Endothelial cell of umbilical vein (primary cell): Measurements from ENCODE around the gene GAL3ST1. TPM values are rescaled to one million over a fixed set of nuclear protein-coding genes. Genes with fewer than 3 reads are reported as not detected.

Experiments
- BruUV-seq: library from RNA; stranded (reverse); fragments of 400-500 nt; replicated peaks from 2 replicates; lab custom pipeline; 2021; lab: Mats Ljungman, UMichigan
- CTCF ChIA-PET: fragments of 300-600, 350-600 bp; sonication (Branson Sonifier 250); formaldehyde crosslinking; loops from one replicate; lab custom pipeline; 2021; ENCODE audit warnings: antibody characterized with exemption, inconsistent platforms; lab: Charles Lee
- POLR2A ChIA-PET: fragments of 300-600, 350-600 bp; sonication (Branson Sonifier 250); formaldehyde crosslinking; loops from one replicate; lab custom pipeline; 2021; ENCODE audit warnings: antibody characterized with exemption, inconsistent platforms; lab: Charles Lee
- DNase-seq: peaks from one replicate; pipeline ENCODE4 v3.0.0-alpha.2; 2011; ENCODE audit warnings: low read depth, low spot score
- FAIRE-seq: peaks from 2 replicates; lab custom pipeline; 2011; peaks lifted over from hg19 to GRCh38; lab: Jason Lieb, UNC
- H2AFZ ChIP-seq: 2 replicates; pipeline ENCODE4 v1.6.0; 2012; ENCODE audit warnings: low read depth, low read length, control low read depth, inconsistent platforms
- H3K27ac ChIP-seq: 2 replicates; pipeline ENCODE4 v1.5.1; 2011; ENCODE audit warnings: low read depth, mild to moderate bottlenecking, control low read depth, low read length, moderate library complexity; ENCODE audit not compliant: insufficient read depth
- H3K27me3 ChIP-seq, 2 experiments: 2 replicates each; pipeline versions ENCODE4 v1.6.0 to v1.6.1; 2011; ENCODE audit warnings: low read length in 2 of 2, mixed read lengths in 1 of 2; ENCODE audit not compliant: control insufficient read depth in 2 of 2, insufficient read depth in 2 of 2
- H3K36me3 ChIP-seq, 2 experiments: 2 replicates in 1 of 2; 3 replicates in 1 of 2; pipeline ENCODE4 v1.5.1; 2011; ENCODE audit warnings: low read length in 2 of 2, mild to moderate bottlenecking in 1 of 2, moderate library complexity in 1 of 2; ENCODE audit not compliant: control insufficient read depth in 2 of 2, insufficient read depth in 2 of 2; ENCODE audit errors: extremely low read depth in 1 of 2
- H3K4me1 ChIP-seq: 3 replicates; pipeline ENCODE4 v1.5.1; 2011; ENCODE audit warnings: mild to moderate bottlenecking, low read length; ENCODE audit not compliant: control insufficient read depth, insufficient read depth; ENCODE audit errors: extremely low read depth
- H3K4me2 ChIP-seq: 2 replicates; pipeline ENCODE4 v1.6.1; 2011; ENCODE audit warnings: low read length, control low read depth, mixed read lengths; ENCODE audit not compliant: insufficient read depth
- H3K4me3 ChIP-seq, 3 experiments: fragments of 200-600 bp in 1 of 3; sonication (generic), shearing (Covaris generic) in 1 of 3; replicated peaks in 1 of 3; 2 replicates each; pipeline ENCODE4 v1.5.1; 2011 to 2016; ENCODE audit warnings: control low read depth in 3 of 3, low read length in 3 of 3, mild to moderate bottlenecking in 2 of 3, inconsistent platforms in 1 of 3, low read depth in 1 of 3, moderate library complexity in 1 of 3; ENCODE audit not compliant: insufficient read depth in 1 of 3
- H3K79me2 ChIP-seq: 2 replicates; pipeline ENCODE4 v1.6.0; 2012; ENCODE audit warnings: low read length, inconsistent platforms; ENCODE audit not compliant: control insufficient read depth, insufficient read depth
- H3K9ac ChIP-seq: replicated peaks from 2 replicates; pipeline ENCODE3; 2011; ENCODE audit warnings: low read length, control low read depth; ENCODE audit not compliant: insufficient read depth; ENCODE audit errors: extremely low read depth
- H3K9me1 ChIP-seq: replicated peaks from 3 replicates; pipeline ENCODE4 v1.6.0; 2011; ENCODE audit warnings: mild to moderate bottlenecking, low read length; ENCODE audit not compliant: control insufficient read depth, insufficient read depth; ENCODE audit errors: extremely low read depth
- H3K9me3 ChIP-seq: replicated peaks from 2 replicates; pipeline ENCODE4 v1.5.1; 2012; ENCODE audit warnings: low read length, inconsistent platforms; ENCODE audit not compliant: control insufficient read depth, insufficient read depth
- H4K20me1 ChIP-seq: replicated peaks from 2 replicates; pipeline ENCODE3; 2011; ENCODE audit warnings: mild to moderate bottlenecking, low read length; ENCODE audit not compliant: control insufficient read depth, insufficient read depth; ENCODE audit errors: extremely low read depth
- EZH2 ChIP-seq: IDR thresholded peaks from 2 replicates; pipeline ENCODE4 v1.6.1; 2012; ENCODE audit warnings: borderline replicate concordance, low read depth, mild to moderate bottlenecking, moderate library complexity, low read length, inconsistent platforms; ENCODE audit not compliant: severe bottlenecking
- FOS ChIP-seq: IDR thresholded peaks from 2 replicates; pipeline ENCODE4 v1.6.1; 2011; ENCODE audit warnings: mild to moderate bottlenecking, low read length, moderate library complexity, borderline replicate concordance; ENCODE audit not compliant: insufficient read depth
- GATA2 ChIP-seq: IDR thresholded peaks from 2 replicates; pipeline ENCODE4 v1.7.0; 2011; ENCODE audit warnings: low read depth, mild to moderate bottlenecking, moderate library complexity, mixed read lengths, low read length; ENCODE audit not compliant: insufficient read length, insufficient read depth
- JUN ChIP-seq: IDR thresholded peaks from 2 replicates; pipeline ENCODE4 v1.6.1; 2011; ENCODE audit warnings: borderline replicate concordance, low read depth; ENCODE audit not compliant: insufficient read length, insufficient read depth
- MYC ChIP-seq: IDR thresholded peaks from one replicate; pipeline ENCODE4 v1.6.1; 2011; ENCODE audit warnings: mild to moderate bottlenecking, low read depth, low read length
- POLR2A ChIP-seq: IDR thresholded peaks from 2 replicates; pipeline ENCODE4 v1.6.1; 2012; ENCODE audit warnings: low read depth, mild to moderate bottlenecking, control low read depth, low read length
- POLR2AphosphoS5 ChIP-seq: IDR thresholded peaks from 2 replicates; pipeline ENCODE4 v1.6.1; 2012; ENCODE audit warnings: low read depth, mild to moderate bottlenecking, control low read depth, low read length, moderate library complexity; ENCODE audit not compliant: insufficient read depth
- dilution Hi-C: fragments of 300-500 bp; cut with MboI; formaldehyde crosslinking; loops from one replicate; pipeline ENCODE4 v1.15.0; 2019; ENCODE audit warnings: low sequenced_read_pairs; ENCODE audit not compliant: extremely low pct_ligation_motif_present
- intact Hi-C: fragments of 100-400 bp; cut with micrococcal nuclease; formaldehyde crosslinking; loops from one replicate; pipeline ENCODE4 v1.10.0; 2022
- polyA plus RNA-seq, 4 experiments: library from polyadenylated mRNA; depleted of rRNA in 3 of 4; stranded (reverse) in 3 of 4; unstranded in 1 of 4; fragments of >200 nt; gene quantifications; 2 replicates each; pipeline versions ENCODE4 v1.2.1 to v1.2.3, GENCODE V29; 2011 to 2012; ENCODE audit warnings: missing spikeins in 1 of 4
- total RNA-seq: library from RNA; stranded (reverse); gene quantifications from 2 replicates; pipeline ENCODE4 v1.2.3, GENCODE V29; 2021
- TF ChIP-seq, protein P1 (sequence below): IDR thresholded peaks from 2 replicates; pipeline ENCODE4 v1.6.1; 2011; ENCODE audit not compliant: insufficient read depth, insufficient read length
- TF ChIP-seq, protein P2 (sequence below), 2 donors: IDR thresholded peaks; 1 replicate in 1 of 2; 2 replicates in 1 of 2; pipeline ENCODE4 v1.5.1; 2011; ENCODE audit warnings: low read length in 2 of 2, mild to moderate bottlenecking in 2 of 2, moderate library complexity in 2 of 2, control low read depth in 1 of 2, inconsistent platforms in 1 of 2, low read depth in 1 of 2; ENCODE audit not compliant: insufficient read depth in 1 of 2; ENCODE audit errors: extremely low read depth in 1 of 2

GAL3ST1 gene
- total and polyA plus RNA-seq, 2 donors (not counting 3 experiments of a cell fraction or from before 2014, with no cell fraction given), result not detected

DNA sequence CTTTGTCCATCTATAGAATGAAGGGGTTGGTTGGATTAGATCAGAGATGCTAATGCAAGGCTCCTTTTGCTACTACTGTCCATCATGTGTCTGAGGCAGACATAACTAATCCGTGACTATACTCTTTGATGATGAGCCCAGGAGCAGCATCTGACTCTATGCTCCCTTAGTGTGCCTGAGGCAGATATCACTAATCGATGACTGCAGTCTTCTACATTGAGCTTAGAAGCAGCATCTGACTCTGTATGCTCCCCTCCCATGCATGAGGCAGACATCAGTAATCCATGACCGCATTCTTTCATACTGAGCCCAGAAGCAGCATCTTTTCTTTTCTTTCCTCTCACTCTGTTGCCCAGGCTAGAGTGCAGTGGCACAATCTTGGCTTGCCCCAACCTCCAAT is 36.7 kb upstream of the GAL3ST1 start:
- DNase-seq (no peak), FAIRE-seq (no peak)
- H3K4me3 ChIP-seq, result no peak overlapping the region
- no peaks in the 10 kb centered on the region for H3K9me3 ChIP-seq
- intact Hi-C loops, result no loop called here
- H3K27me3 ChIP-seq, result no peaks in the 10 kb centered on the region
- ChIA-PET CTCF (no interaction called here), POLR2A (no interaction called here)
- dilution Hi-C loops, result no loop called here
- no peak overlapping the region for H3K27ac ChIP-seq
- H4K20me1 ChIP-seq, result no peaks in the 10 kb centered on the region
- peaks cover 0 to 32% of the 10 kb centered on the region in 2 experiments for H3K36me3 ChIP-seq
- TF ChIP-seq MYC, result no peak
- no peak for TF ChIP-seq GATA2
- TF ChIP-seq JUN, result no peak
- TF ChIP-seq FOS, result no peak
- TF ChIP-seq EZH2, result no peak
- TF ChIP-seq, protein P1, sequence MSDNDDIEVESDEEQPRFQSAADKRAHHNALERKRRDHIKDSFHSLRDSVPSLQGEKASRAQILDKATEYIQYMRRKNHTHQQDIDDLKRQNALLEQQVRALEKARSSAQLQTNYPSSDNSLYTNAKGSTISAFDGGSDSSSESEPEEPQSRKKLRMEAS, result no peak
- TF ChIP-seq, protein P2, sequence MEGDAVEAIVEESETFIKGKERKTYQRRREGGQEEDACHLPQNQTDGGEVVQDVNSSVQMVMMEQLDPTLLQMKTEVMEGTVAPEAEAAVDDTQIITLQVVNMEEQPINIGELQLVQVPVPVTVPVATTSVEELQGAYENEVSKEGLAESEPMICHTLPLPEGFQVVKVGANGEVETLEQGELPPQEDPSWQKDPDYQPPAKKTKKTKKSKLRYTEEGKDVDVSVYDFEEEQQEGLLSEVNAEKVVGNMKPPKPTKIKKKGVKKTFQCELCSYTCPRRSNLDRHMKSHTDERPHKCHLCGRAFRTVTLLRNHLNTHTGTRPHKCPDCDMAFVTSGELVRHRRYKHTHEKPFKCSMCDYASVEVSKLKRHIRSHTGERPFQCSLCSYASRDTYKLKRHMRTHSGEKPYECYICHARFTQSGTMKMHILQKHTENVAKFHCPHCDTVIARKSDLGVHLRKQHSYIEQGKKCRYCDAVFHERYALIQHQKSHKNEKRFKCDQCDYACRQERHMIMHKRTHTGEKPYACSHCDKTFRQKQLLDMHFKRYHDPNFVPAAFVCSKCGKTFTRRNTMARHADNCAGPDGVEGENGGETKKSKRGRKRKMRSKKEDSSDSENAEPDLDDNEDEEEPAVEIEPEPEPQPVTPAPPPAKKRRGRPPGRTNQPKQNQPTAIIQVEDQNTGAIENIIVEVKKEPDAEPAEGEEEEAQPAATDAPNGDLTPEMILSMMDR (IDR thresholded peaks at IDR 0.05; ENCODE audit: extremely low read depth in 1 of 2, insufficient read depth in 1 of 2, low read depth in 1 of 2, low read length in 2 of 2), result no peak
- no peak for TF ChIP-seq POLR2AphosphoS5
- TF ChIP-seq POLR2A, result no peak
- no peak overlapping the region for H3K9ac ChIP-seq
- no peak overlapping the region for H2AFZ ChIP-seq
- H3K79me2 ChIP-seq, result no peaks in the 10 kb centered on the region
- no peaks in the 10 kb centered on the region for H3K9me1 ChIP-seq
- H3K4me2 ChIP-seq, result no peak overlapping the region
- peaks cover 32% of the 10 kb centered on the region for H3K4me1 ChIP-seq
- BruUV-seq, result no TSS peak
